Adrenal gland (tissue), 5 donors: ENCODE measurements around the gene GPSM1.

Experiments
- POLR2A ChIP-seq, 2 donors: fragments of 450-650 bp; IDR thresholded peaks; one replicate each; pipeline ENCODE4 v1.6.1; 2017; ENCODE audit warnings: antibody characterized with exemption in 2 of 2, mild to moderate bottlenecking in 2 of 2, moderate library complexity in 1 of 2
- TF ChIP-seq, protein P1 (sequence below), 6 experiments: fragments of 450-650 bp in 4 of 6; fragments of 200-600 bp in 2 of 6; sonication (generic) in 1 of 6; IDR thresholded peaks; 1 replicate in 5 of 6; 2 replicates in 1 of 6; pipeline versions ENCODE4 v1.5.1 to v1.8.0; 2016 to 2021; ENCODE audit warnings: antibody characterized with exemption in 6 of 6, mild to moderate bottlenecking in 2 of 6, moderate library complexity in 1 of 6
- donor health status: DM: no; HTN: no; CAD: no.

DNA sequence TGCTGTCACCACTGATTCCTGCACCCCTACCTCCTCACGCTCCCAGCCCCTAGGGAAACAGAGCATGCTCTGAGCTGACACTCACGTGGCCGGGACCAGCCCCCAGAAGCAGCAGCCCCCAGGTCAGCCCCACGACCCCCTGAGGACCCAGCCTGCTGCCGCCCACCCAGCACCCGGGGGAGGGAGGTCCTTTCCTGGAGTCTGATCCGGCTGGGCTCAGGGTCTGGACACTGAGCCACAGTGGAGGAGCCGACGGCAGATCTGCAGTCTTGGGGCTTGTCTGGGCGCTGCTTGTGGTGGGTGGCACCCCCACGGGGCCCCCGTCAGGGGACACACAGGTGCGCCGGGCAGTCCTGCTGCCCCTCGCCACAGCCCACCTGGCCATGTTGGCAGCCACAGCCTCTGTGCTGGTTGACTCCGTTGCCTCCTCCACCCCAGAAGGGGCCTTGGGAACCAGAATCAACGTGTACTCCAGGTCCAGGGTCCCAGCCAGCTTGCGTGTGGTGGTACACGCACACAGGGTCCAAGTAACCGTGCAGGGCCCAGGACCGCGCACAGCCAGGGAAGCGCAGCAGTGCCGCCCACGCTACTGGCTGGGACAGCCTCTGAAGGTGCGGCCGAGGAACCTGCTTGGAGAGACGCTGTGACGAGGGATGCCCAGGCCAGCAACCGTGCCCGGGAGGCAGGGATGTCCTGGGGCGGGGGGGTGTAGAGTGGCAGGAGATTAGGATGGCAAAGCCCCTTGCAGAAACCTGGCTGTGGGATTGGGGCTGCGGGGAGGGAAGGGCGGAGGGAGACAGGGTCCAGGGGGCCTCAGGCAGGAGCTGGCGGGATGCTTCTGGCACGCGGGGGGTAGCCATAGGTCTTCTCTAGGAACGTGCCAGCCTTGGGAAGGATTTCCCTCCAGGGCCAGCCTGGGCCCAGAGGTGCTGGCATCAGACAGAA lies 32.7 kb downstream of the GPSM1 start:
- TF ChIP-seq, protein P1, sequence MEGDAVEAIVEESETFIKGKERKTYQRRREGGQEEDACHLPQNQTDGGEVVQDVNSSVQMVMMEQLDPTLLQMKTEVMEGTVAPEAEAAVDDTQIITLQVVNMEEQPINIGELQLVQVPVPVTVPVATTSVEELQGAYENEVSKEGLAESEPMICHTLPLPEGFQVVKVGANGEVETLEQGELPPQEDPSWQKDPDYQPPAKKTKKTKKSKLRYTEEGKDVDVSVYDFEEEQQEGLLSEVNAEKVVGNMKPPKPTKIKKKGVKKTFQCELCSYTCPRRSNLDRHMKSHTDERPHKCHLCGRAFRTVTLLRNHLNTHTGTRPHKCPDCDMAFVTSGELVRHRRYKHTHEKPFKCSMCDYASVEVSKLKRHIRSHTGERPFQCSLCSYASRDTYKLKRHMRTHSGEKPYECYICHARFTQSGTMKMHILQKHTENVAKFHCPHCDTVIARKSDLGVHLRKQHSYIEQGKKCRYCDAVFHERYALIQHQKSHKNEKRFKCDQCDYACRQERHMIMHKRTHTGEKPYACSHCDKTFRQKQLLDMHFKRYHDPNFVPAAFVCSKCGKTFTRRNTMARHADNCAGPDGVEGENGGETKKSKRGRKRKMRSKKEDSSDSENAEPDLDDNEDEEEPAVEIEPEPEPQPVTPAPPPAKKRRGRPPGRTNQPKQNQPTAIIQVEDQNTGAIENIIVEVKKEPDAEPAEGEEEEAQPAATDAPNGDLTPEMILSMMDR (IDR thresholded peaks at IDR 0.05) = no peak
- TF ChIP-seq POLR2A (IDR thresholded peaks at IDR 0.05) = no peak
